Bronchial epithelial cell (primary cell): ENCODE measurements around the gene PEX26. TPM values are rescaled to one million over a fixed set of nuclear protein-coding genes. Genes with fewer than 3 reads are reported as not detected.
"Not testable (repeated sequence)": the region's sequence is repeated elsewhere in the genome, so short reads cannot be mapped to it uniquely, and the experiment has no call there.

Experiments
- DNase-seq: peaks from one replicate; pipeline ENCODE4 v3.0.0-alpha.2; 2010; ENCODE audit warnings: low read depth
- FAIRE-seq: peaks from 2 replicates; lab custom pipeline; 2011; peaks lifted over from hg19 to GRCh38; lab: Jason Lieb, UNC
- H3K27me3 ChIP-seq: 2 replicates; pipeline ENCODE4 v1.5.1; 2011; ENCODE audit warnings: low read length; ENCODE audit not compliant: control insufficient read depth, insufficient read depth
- H3K36me3 ChIP-seq: 2 replicates; pipeline ENCODE4 v1.5.1; 2011; ENCODE audit warnings: low read length; ENCODE audit not compliant: control insufficient read depth, insufficient read depth
- H3K4me3 ChIP-seq: 2 replicates; pipeline ENCODE4 v1.5.1; 2011; ENCODE audit warnings: mild to moderate bottlenecking, low read depth, low read length, control low read depth
- CTCF ChIP-seq: IDR thresholded peaks from 2 replicates; pipeline ENCODE4 v1.5.1; 2011; ENCODE audit warnings: mild to moderate bottlenecking, moderate library complexity, low read length, control low read depth, inconsistent platforms; ENCODE audit not compliant: insufficient read depth, severe bottlenecking
- total RNA-seq: library from RNA; depleted of rRNA; stranded (reverse); fragments of >200 nt; gene quantifications from 2 replicates; pipeline ENCODE4 v1.2.1, GENCODE V29; 2014

The PEX26 gene
- total RNA-seq, 1 donor from 2014 or later: 11.8 TPM

- no peak for TF ChIP-seq CTCF
- H3K4me3 ChIP-seq: no peak overlapping the region
- no peak for FAIRE-seq
- H3K36me3 ChIP-seq: no peaks in the 10 kb centered on the region
- DNase-seq: no peak
- no peaks in the 10 kb centered on the region for H3K27me3 ChIP-seq
These were observed 32.0 kb upstream of the PEX26 start for GRCh38 chr22:18045794-18046193.

- H3K36me3 ChIP-seq: no peaks in the 10 kb centered on the region
- TF ChIP-seq CTCF: no peak
- no peak overlapping the region for H3K4me3 ChIP-seq
- no peaks in the 10 kb centered on the region for H3K27me3 ChIP-seq
- DNase-seq (no peak), FAIRE-seq (no peak)
These were observed 29.7 kb upstream of the PEX26 start for GRCh38 chr22:18048041-18048440.

DNA sequence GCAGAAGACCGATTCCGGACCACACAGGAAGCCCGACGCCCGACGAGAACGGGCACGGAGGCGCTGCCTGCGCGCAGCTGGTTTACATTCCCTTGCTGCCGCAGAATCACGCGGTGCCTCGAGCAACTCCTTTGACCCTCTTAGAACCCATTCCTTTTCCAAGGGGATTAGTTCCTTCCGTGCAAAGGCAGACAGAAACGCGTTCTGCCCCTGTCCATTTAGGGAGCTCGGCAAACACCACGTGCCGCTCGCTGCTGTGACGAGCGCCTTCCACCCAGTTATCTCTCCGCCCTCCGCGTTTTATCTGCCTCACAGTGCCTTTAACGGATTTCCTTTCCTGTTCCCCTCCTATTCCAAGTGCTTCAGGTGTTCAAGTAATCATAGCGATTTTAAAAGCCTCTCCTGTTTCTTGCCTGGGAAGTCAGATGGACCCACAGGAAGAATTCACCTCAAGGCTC is 29.3 kb upstream of the PEX26 start:
- H3K4me3 ChIP-seq: no peak overlapping the region
- no peaks in the 10 kb centered on the region for H3K27me3 ChIP-seq
- no peaks in the 10 kb centered on the region for H3K36me3 ChIP-seq
- TF ChIP-seq CTCF: no peak
- DNase-seq: no peak
- no peak for FAIRE-seq

GRCh38 chr22:18050065-18050464 is 27.7 kb upstream of the PEX26 start:
- Histone ChIP-seq H3K27me3 (no peaks in the 10 kb centered on the region), H3K4me3 (no peak overlapping the region), H3K36me3 (no peaks in the 10 kb centered on the region)
- FAIRE-seq (peak; percentile 36), DNase-seq (no peak)
- TF ChIP-seq CTCF: no peak

DNA sequence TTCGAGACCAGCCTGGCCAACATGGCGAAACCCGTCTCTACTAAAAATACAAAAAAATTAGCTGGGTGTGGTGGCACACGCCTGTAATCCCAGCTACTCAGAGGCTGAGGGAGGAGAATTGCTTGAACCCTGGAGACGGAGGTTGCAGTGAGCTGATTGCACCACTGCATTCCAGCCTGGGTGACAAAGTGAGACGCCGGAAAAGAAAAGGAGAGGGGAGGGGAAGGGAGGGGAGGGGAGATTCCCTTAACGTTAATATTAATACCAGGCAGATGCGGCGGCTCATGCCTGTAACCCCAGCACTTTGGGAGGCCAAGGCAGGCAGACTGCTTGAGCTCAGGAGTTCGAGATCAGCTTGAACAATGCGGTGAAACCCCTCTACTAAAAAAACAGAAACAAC is 26.7 kb upstream of the PEX26 start:
- not testable (repeated sequence) for DNase-seq, H3K36me3 ChIP-seq, H3K4me3 ChIP-seq, H3K27me3 ChIP-seq, FAIRE-seq

GRCh38 chr22:18053216-18053946 is 24.4 kb upstream of the PEX26 start:
- not testable (repeated sequence) for H3K36me3 ChIP-seq, DNase-seq, H3K27me3 ChIP-seq, H3K4me3 ChIP-seq, FAIRE-seq

DNA sequence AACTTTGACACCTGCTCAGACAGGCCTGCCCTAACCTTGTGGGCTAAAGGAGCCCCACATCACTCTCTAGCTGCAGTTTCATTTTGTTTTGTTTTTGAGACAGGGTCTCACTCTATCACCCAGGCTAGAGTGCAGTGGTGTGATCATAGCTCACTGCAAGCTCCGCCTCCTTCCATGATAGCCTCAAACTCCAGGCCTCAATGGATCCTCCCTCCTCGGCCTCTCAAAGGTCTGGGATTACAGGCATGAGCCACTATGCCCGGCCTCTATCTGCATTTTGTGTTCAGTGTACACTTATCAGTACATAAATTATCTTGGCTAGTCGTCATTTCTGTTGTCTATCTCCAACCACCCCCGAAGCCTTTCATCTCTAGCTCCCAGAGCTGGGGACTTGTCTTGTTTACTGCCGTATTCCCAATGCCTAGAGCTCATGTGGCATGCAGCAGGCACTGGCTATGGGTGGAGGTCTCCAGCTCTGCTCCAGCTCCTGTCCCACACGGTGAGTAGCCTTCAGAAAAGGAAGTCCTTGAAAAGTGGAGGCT is 22.1 kb upstream of the PEX26 start:
- DNase-seq (no peak), FAIRE-seq (no peak)
- Histone ChIP-seq H3K4me3 (no peak overlapping the region), H3K27me3 (no peaks in the 10 kb centered on the region), H3K36me3 (no peaks in the 10 kb centered on the region)
- TF ChIP-seq CTCF: no peak
